Measurements from ENCODE around the gene SLC9A5.

Gene SLC9A5, protein sequence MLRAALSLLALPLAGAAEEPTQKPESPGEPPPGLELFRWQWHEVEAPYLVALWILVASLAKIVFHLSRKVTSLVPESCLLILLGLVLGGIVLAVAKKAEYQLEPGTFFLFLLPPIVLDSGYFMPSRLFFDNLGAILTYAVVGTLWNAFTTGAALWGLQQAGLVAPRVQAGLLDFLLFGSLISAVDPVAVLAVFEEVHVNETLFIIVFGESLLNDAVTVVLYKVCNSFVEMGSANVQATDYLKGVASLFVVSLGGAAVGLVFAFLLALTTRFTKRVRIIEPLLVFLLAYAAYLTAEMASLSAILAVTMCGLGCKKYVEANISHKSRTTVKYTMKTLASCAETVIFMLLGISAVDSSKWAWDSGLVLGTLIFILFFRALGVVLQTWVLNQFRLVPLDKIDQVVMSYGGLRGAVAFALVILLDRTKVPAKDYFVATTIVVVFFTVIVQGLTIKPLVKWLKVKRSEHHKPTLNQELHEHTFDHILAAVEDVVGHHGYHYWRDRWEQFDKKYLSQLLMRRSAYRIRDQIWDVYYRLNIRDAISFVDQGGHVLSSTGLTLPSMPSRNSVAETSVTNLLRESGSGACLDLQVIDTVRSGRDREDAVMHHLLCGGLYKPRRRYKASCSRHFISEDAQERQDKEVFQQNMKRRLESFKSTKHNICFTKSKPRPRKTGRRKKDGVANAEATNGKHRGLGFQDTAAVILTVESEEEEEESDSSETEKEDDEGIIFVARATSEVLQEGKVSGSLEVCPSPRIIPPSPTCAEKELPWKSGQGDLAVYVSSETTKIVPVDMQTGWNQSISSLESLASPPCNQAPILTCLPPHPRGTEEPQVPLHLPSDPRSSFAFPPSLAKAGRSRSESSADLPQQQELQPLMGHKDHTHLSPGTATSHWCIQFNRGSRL

DNA sequence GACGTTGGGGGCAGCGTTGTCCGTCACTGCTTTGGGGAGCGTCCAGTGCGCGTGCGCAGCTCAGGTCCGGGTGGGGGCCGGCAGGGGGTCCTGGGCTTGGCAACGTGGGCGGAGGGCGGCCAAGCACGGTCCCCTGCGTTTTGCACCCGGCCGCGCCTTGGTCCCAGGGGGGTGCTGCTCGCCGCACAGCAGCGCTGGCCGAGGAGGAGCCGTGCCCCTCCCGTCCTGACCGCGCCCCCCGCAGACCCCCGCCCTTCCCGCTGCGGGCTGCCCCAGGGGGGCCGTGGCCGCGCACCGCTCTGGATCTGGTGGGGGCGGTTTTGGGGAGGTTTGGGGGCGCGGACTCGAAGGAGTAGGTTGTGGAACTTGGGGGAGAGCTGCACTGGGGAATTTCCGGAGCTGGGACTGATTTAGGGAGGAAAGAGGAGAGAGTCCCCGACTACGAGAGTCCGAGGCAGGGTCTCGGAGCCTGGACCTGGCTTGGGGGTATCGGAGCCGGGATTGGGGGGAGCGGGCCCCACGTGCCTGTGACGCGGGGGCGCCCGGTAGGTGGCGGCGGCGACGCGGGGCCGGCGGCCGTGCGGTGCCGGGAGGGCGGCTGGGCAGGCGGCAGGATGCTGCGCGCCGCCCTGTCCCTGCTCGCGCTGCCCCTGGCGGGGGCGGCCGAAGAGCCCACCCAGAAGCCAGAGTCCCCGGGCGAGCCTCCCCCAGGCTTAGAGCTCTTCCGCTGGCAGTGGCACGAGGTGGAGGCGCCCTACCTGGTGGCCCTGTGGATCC lies at the start of gene SLC9A5:
Gene SLC9A5 (plus strand): TSS at position 579 of the 777 bp plus-strand sequence. CDS start 36 bp downstream, at position 615.
- peak; percentile 56 for DNase-seq
- Mint-ChIP-seq H3K4me3 (peak within 1 kb of the TSS; percentile 83), H3K27ac (no peak within 1 kb of the TSS), H3K9me3 (no peaks in the 10 kb centered on the region), H3K27me3 (ENCODE audit: low read depth, poor library complexity) (peaks cover 53% of the 10 kb centered on the region), H3K4me1 (peaks cover 45% of the 10 kb centered on the region), H3K36me3 (ENCODE audit: low read depth) (no peaks in the 10 kb centered on the region)
- TF ChIP-seq, protein P1, sequence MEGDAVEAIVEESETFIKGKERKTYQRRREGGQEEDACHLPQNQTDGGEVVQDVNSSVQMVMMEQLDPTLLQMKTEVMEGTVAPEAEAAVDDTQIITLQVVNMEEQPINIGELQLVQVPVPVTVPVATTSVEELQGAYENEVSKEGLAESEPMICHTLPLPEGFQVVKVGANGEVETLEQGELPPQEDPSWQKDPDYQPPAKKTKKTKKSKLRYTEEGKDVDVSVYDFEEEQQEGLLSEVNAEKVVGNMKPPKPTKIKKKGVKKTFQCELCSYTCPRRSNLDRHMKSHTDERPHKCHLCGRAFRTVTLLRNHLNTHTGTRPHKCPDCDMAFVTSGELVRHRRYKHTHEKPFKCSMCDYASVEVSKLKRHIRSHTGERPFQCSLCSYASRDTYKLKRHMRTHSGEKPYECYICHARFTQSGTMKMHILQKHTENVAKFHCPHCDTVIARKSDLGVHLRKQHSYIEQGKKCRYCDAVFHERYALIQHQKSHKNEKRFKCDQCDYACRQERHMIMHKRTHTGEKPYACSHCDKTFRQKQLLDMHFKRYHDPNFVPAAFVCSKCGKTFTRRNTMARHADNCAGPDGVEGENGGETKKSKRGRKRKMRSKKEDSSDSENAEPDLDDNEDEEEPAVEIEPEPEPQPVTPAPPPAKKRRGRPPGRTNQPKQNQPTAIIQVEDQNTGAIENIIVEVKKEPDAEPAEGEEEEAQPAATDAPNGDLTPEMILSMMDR (IDR thresholded peaks at IDR 0.05), result no peak

DNA sequence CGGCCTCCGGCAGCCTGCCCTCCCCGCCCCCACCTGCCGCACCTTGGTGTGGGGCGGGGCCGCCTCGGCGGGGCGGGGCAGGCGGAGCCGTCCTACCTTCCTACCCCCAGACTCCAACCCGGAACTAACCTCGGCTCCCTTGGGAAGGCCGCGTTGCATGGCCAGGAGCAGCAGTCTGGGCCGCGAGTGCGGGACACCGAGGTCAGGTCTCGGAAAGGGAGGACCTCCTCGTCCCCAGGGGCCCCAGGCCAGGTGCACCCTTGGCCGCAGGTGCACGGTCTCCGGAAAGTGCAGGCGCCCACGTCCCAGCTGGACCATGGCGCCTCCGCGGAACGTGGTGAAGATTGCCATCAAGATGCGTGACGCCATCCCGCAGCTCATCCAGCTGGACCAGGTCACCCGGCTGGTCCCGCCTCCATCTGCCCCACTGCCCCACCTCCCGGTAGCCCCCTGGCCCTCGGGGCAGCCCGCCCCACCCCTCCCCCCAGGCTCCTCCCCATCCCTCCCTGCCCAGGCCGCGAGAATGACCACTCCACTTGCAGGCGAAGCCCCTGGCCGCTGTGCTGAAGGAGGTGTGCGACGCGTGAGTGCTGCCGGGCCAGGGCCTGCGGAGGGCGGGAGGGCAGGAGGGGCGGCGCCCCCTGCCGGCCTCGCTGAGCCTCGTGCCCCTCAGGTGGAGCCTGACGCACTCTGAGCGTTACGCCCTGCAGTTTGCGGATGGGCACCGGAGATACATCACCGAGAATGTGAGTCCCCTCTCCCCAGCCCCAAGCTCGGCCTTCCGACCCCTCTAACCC lies 49.6 kb upstream of the SLC9A5 start, which contains the start of gene ELMO3:
Gene ELMO3 (plus strand): TSS at position 121 of the 797 bp plus-strand sequence. CDS start 196 bp downstream, at position 317.
- no peak within 1 kb of the TSS for H3K4me3 Mint-ChIP-seq
- TF ChIP-seq, protein P1 (IDR thresholded peaks at IDR 0.05), result peak; percentile 45
- peaks cover 8% of the 10 kb centered on the region for H3K4me1 Mint-ChIP-seq
- H3K27me3 Mint-ChIP-seq (ENCODE audit: low read depth, poor library complexity), result peaks cover 16% of the 10 kb centered on the region
- DNase-seq, result peak; percentile 52
- peaks cover 31% of the 10 kb centered on the region for H3K36me3 Mint-ChIP-seq (ENCODE audit: low read depth)
- no peaks in the 10 kb centered on the region for H3K9me3 Mint-ChIP-seq
- H3K27ac Mint-ChIP-seq, result no peak within 1 kb of the TSS

DNA sequence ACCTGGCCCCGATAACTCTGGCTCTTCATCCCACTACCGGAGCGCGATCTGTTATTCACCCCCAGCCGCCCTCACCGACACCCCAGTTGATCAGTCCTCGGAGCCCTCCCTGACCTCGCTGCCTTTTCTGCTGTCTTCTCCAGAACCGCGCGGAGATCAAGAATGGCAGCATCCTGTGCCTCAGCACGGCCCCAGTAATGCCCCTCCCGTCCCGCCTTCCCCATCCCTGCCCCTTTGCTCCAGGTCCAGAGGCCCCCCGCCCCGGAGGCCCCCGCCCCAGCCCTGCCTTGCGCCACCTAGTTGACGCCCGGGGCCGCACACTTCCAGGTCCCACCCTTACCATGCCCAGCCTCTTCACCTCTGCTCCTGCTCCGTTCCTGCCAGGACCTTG lies 49.0 kb upstream of the SLC9A5 start:
- H3K4me3 Mint-ChIP-seq, result no peak overlapping the region
- peaks cover 28% of the 10 kb centered on the region for H3K36me3 Mint-ChIP-seq (ENCODE audit: low read depth)
- peaks cover 16% of the 10 kb centered on the region for H3K27me3 Mint-ChIP-seq (ENCODE audit: low read depth, poor library complexity)
- DNase-seq, result no peak
- no peaks in the 10 kb centered on the region for H3K9me3 Mint-ChIP-seq
- H3K4me1 Mint-ChIP-seq, result peaks cover 8% of the 10 kb centered on the region
- TF ChIP-seq, protein P1 (IDR thresholded peaks at IDR 0.05), result no peak
- H3K27ac Mint-ChIP-seq, result no peak overlapping the region

DNA sequence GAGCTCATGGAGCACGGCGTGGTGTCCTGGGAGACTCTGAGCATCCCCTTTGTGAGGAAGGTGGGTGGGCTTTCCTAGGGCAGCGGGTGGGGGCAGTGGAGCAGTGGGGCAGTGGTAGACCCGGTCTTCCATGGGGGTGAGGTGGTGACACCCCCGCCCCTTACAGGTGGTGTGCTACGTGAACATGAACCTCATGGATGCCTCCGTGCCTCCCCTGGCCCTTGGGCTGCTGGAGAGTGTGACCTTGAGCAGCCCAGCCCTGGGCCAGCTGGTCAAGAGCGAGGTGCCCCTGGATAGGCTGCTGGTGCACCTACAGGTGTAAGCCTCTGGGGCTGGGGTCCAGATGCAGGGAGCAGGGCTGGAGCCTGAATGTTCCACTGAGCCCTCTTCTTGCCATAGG lies 48.3 kb upstream of the SLC9A5 start:
- Mint-ChIP-seq H3K36me3 (ENCODE audit: low read depth) (peaks cover 22% of the 10 kb centered on the region), H3K9me3 (no peaks in the 10 kb centered on the region), H3K4me1 (peaks cover 8% of the 10 kb centered on the region), H3K27ac (no peak overlapping the region), H3K4me3 (no peak overlapping the region), H3K27me3 (ENCODE audit: low read depth, poor library complexity) (peaks cover 17% of the 10 kb centered on the region)
- no peak for DNase-seq
- TF ChIP-seq, protein P1 (IDR thresholded peaks at IDR 0.05), result no peak
